MM.1S (cell line): Measurements from ENCODE around the gene ZNF621.

Experiments used
- EZH2phosphoT487 ChIP-seq: fragments of 300-600 bp; sonication (generic); IDR thresholded peaks from 2 replicates; pipeline ENCODE4 v1.6.1; 2018; ENCODE audit warnings: antibody characterized with exemption, low read length
- TF ChIP-seq, protein P1 (sequence below): fragments of 300-600 bp; sonication (generic); IDR thresholded peaks from 2 replicates; pipeline ENCODE4 v1.5.1; 2016; ENCODE audit warnings: antibody characterized with exemption, low read length, mixed read lengths

DNA sequence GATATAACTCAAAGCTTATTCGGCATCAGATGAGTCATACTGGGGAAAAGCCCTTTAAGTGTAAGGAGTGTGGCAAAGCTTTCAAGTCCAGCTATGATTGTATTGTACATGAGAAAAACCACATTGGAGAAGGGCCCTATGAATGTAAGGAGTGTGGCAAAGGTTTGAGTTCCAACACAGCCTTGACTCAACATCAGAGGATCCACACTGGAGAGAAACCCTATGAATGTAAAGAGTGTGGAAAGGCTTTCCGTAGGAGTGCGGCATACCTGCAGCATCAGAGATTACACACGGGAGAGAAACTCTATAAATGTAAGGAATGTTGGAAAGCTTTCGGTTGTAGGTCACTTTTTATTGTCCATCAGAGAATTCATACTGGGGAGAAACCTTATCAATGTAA is 7.5 kb downstream of the ZNF621 start:
- TF ChIP-seq, protein P1, sequence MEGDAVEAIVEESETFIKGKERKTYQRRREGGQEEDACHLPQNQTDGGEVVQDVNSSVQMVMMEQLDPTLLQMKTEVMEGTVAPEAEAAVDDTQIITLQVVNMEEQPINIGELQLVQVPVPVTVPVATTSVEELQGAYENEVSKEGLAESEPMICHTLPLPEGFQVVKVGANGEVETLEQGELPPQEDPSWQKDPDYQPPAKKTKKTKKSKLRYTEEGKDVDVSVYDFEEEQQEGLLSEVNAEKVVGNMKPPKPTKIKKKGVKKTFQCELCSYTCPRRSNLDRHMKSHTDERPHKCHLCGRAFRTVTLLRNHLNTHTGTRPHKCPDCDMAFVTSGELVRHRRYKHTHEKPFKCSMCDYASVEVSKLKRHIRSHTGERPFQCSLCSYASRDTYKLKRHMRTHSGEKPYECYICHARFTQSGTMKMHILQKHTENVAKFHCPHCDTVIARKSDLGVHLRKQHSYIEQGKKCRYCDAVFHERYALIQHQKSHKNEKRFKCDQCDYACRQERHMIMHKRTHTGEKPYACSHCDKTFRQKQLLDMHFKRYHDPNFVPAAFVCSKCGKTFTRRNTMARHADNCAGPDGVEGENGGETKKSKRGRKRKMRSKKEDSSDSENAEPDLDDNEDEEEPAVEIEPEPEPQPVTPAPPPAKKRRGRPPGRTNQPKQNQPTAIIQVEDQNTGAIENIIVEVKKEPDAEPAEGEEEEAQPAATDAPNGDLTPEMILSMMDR = no peak
- TF ChIP-seq EZH2phosphoT487 = no peak
